GM23338 (cell line): ENCODE results near the gene JAKMIP1. TPM values are rescaled to one million over a fixed set of nuclear protein-coding genes. Genes with fewer than 3 reads are reported as not detected.

Source experiments
- ATAC-seq: fragments of 200-7000 bp; cut with Tn5 transposase; 3 replicates; pipeline ENCODE4 v1.9.1; 2020
- DNase-seq: peaks from one replicate; pipeline ENCODE4 v3.0.0-alpha.2; 2015; ENCODE audit warnings: low spot score
- H2AFZ ChIP-seq: fragments of 200-600 bp; sonication (generic); 2 replicates; pipeline ENCODE4 v1.8.0; 2016; ENCODE audit warnings: antibody characterized with exemption, mild to moderate bottlenecking, moderate library complexity
- H3F3A ChIP-seq: fragments of 200-600 bp; sonication (generic); replicated peaks from 2 replicates; pipeline ENCODE4 v1.8.0; 2017; ENCODE audit warnings: antibody characterized with exemption, mixed run types, low read depth
- H3K27ac ChIP-seq: fragments of 200-600 bp; sonication (generic); 2 replicates; pipeline ENCODE4 v1.6.1; 2016; ENCODE audit warnings: low read depth
- H3K27me3 ChIP-seq: fragments of 200-600 bp; sonication (generic); 2 replicates; pipeline ENCODE4 v1.8.0; 2016; ENCODE audit warnings: mild to moderate bottlenecking, mixed run types, moderate library complexity; ENCODE audit not compliant: insufficient read depth
- H3K36me3 ChIP-seq: fragments of 200-600 bp; sonication (generic); 2 replicates; pipeline ENCODE4 v1.8.0; 2016; ENCODE audit warnings: mild to moderate bottlenecking; ENCODE audit not compliant: insufficient read depth
- H3K4me1 ChIP-seq: fragments of 200-600 bp; sonication (generic); 2 replicates; pipeline ENCODE4 v1.8.0; 2016; ENCODE audit warnings: mild to moderate bottlenecking, moderate library complexity; ENCODE audit not compliant: insufficient read depth
- H3K4me2 ChIP-seq: fragments of 200-600 bp; sonication (generic); 2 replicates; pipeline ENCODE4 v1.7.1; 2017; ENCODE audit warnings: mixed run types
- H3K4me3 ChIP-seq: fragments of 200-600 bp; sonication (generic); 2 replicates; pipeline ENCODE4 v1.6.1; 2016; ENCODE audit warnings: mixed run types
- H3K79me2 ChIP-seq: fragments of 200-600 bp; sonication (generic); replicated peaks from 2 replicates; pipeline ENCODE4 v1.8.0; 2017; ENCODE audit warnings: mild to moderate bottlenecking; ENCODE audit not compliant: insufficient read depth
- H3K9me2 ChIP-seq: fragments of 200-600 bp; sonication (generic); 2 replicates; pipeline ENCODE4 v1.8.0; 2017; ENCODE audit not compliant: insufficient read depth
- H4K20me1 ChIP-seq: fragments of 200-600 bp; sonication (generic); replicated peaks from 2 replicates; pipeline ENCODE4 v1.8.0; 2017; ENCODE audit warnings: mild to moderate bottlenecking; ENCODE audit not compliant: insufficient read depth
- H3K27ac Mint-ChIP-seq: 2 replicates; pipeline ENCODE4 v1.8.0; 2020; ENCODE audit warnings: inconsistent platforms, mild to moderate bottlenecking, moderate library complexity, mixed read lengths
- H3K27me3 Mint-ChIP-seq: 3 replicates; pipeline ENCODE4 v1.8.0; 2022; ENCODE audit warnings: low read depth, mild to moderate bottlenecking, moderate library complexity, mixed read lengths, inconsistent platforms; ENCODE audit not compliant: insufficient read depth, poor library complexity
- H3K36me3 Mint-ChIP-seq: 3 replicates; pipeline ENCODE4 v1.8.0; 2021; ENCODE audit warnings: low read depth, mild to moderate bottlenecking, inconsistent platforms, moderate library complexity, mixed read lengths
- H3K4me1 Mint-ChIP-seq: 3 replicates; pipeline ENCODE4 v1.8.0; 2020; ENCODE audit warnings: mild to moderate bottlenecking, inconsistent platforms, mixed read lengths
- H3K4me3 Mint-ChIP-seq: 3 replicates; pipeline ENCODE4 v1.8.0; 2021; ENCODE audit warnings: moderate library complexity, mild to moderate bottlenecking, inconsistent platforms, mixed read lengths
- H3K9me3 Mint-ChIP-seq: 3 replicates; pipeline ENCODE4 v1.8.0; 2020; ENCODE audit warnings: moderate library complexity, mild to moderate bottlenecking, inconsistent platforms, mixed read lengths
- CREB1 ChIP-seq: fragments of 250-450 bp; sonication (Bioruptor Pico); IDR thresholded peaks from 2 replicates; pipeline ENCODE4 v1.5.0; 2020; ENCODE audit warnings: low read depth, mild to moderate bottlenecking, moderate library complexity
- EZH2 ChIP-seq: fragments of 200-600 bp; sonication (generic); IDR thresholded peaks from one replicate; pipeline ENCODE4 v1.8.0; 2017; ENCODE audit warnings: antibody characterized with exemption, mild to moderate bottlenecking, low read depth; ENCODE audit not compliant: unreplicated experiment
- EZH2phosphoT487 ChIP-seq: fragments of 200-600 bp; sonication (generic); IDR thresholded peaks from one replicate; pipeline ENCODE4 v1.8.1; 2018; ENCODE audit warnings: antibody characterized with exemption; ENCODE audit not compliant: unreplicated experiment
- JUNB ChIP-seq: IDR thresholded peaks from one replicate; pipeline ENCODE4 v1.6.1; 2016; ENCODE audit warnings: antibody characterized with exemption; ENCODE audit not compliant: unreplicated experiment
- NANOG ChIP-seq: IDR thresholded peaks from 2 replicates; pipeline ENCODE4 v1.6.1; 2016; ENCODE audit warnings: antibody characterized with exemption, borderline replicate concordance
- POLR2AphosphoS5 ChIP-seq: IDR thresholded peaks from 2 replicates; pipeline ENCODE4 v1.6.1; 2016; ENCODE audit warnings: antibody characterized with exemption, low read depth
- STAT1 ChIP-seq: IDR thresholded peaks from one replicate; pipeline ENCODE4 v1.6.1; 2016; ENCODE audit warnings: antibody characterized with exemption; ENCODE audit not compliant: unreplicated experiment
- ZNF114 ChIP-seq: fragments of 250-450 bp; sonication (Bioruptor Pico); IDR thresholded peaks from 2 replicates; pipeline ENCODE4 v1.5.0; 2020; ENCODE audit warnings: mild to moderate bottlenecking, moderate library complexity
- ZNF331 ChIP-seq: fragments of 250-450 bp; sonication (Bioruptor Pico); IDR thresholded peaks from 2 replicates; pipeline ENCODE4 v1.5.0; 2020; ENCODE audit warnings: low read depth, mild to moderate bottlenecking, moderate library complexity
- polyA plus RNA-seq: library from polyadenylated mRNA; unstranded; fragments of >200 nt; fragmentation: Nextera tagmentation; extraction: Ambion mirVana; gene quantifications from 2 replicates; pipeline ENCODE4 v1.2.1, GENCODE V29; 2016
- total RNA-seq: library from RNA; depleted of rRNA; stranded (reverse); fragments of >200 nt; shearing (Covaris generic); gene quantifications from 2 replicates; pipeline ENCODE4 v1.2.3, GENCODE V29; 2014
- TF ChIP-seq, protein P1 (sequence below): IDR thresholded peaks from one replicate; pipeline ENCODE4 v1.6.1; 2018; ENCODE audit warnings: antibody characterized with exemption; ENCODE audit not compliant: unreplicated experiment
- TF ChIP-seq, protein P2 (sequence below), 2 experiments: fragments of 200-600 bp in 1 of 2; sonication (generic) in 1 of 2; conservative IDR thresholded peaks; 2 replicates each; pipeline versions ENCODE4 v1.5.1 to v1.6.1; 2016 to 2017; ENCODE audit warnings: antibody characterized with exemption in 2 of 2, low read depth in 2 of 2, mild to moderate bottlenecking in 2 of 2, moderate library complexity in 1 of 2
- TF ChIP-seq, protein P3 (sequence below): fragments of 250-450 bp; sonication (Bioruptor Pico); IDR thresholded peaks from 2 replicates; pipeline ENCODE4 v1.5.0; 2020; ENCODE audit warnings: mild to moderate bottlenecking, moderate library complexity
- TF ChIP-seq, protein P4 (sequence below): IDR thresholded peaks from 2 replicates; pipeline ENCODE4 v1.6.1; 2016; ENCODE audit warnings: antibody characterized with exemption

Gene JAKMIP1
- total and polyA plus RNA-seq, 2 experiments from 2014 or later, result 4.6 to 5.1 TPM

DNA sequence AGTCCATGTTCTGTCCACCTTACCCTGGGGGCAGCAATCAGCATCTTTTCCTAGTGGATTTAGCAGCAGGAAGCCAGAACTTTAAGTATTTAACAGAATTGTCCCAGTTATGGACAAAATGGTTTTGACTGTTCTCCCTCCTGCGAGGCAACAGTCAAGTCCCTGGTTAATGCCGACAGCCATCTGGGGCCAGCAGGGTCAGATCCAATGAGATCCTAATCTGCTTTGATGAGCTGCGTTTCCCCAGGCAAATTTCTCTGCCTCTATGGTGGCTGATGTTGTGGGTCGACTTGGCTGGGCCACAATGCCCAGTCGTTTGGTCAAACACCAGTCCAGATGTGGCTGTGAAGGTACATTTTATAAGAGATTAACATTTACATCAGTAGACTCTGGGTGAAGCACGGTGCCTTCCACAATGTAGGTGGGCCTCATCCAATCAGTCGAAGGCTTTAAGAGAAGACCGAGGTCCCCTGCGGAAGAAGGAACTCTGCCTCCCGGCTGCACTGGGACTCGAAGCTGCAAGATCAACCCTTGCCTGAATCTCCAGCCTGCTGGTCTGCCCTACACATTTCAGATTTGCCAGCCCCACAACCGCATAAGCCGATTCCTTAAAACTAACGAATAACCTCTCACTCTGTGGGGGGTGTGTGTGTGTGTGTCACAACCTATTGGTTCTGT, 93.1 kb downstream of the JAKMIP1 start:
- H3K4me1 ChIP-seq, result peaks cover 17% of the 10 kb centered on the region; the same call in 1 of the 2 replicates
- Mint-ChIP-seq H3K4me1 (peaks cover 26% of the 10 kb centered on the region), H3K27me3 (peaks cover 15% of the 10 kb centered on the region), H3K27ac (no peak overlapping the region), H3K4me3 (no peak overlapping the region), H3K9me3 (peaks cover 3% of the 10 kb centered on the region; the same call in 2 of the 3 replicates), H3K36me3 (peaks cover 12% of the 10 kb centered on the region)
- no peaks in the 10 kb centered on the region for H3F3A ChIP-seq
- no peaks in the 10 kb centered on the region for H3K79me2 ChIP-seq
- ATAC-seq (no peak), DNase-seq (no peak)
- no peaks in the 10 kb centered on the region for H4K20me1 ChIP-seq
- H2AFZ ChIP-seq, result no peak overlapping the region
- H3K9me2 ChIP-seq, result no peaks in the 10 kb centered on the region
- no peaks in the 10 kb centered on the region for H3K27me3 ChIP-seq
- no peak overlapping the region for H3K27ac ChIP-seq
- H3K4me2 ChIP-seq, result no peak overlapping the region
- TF ChIP-seq, protein P1, sequence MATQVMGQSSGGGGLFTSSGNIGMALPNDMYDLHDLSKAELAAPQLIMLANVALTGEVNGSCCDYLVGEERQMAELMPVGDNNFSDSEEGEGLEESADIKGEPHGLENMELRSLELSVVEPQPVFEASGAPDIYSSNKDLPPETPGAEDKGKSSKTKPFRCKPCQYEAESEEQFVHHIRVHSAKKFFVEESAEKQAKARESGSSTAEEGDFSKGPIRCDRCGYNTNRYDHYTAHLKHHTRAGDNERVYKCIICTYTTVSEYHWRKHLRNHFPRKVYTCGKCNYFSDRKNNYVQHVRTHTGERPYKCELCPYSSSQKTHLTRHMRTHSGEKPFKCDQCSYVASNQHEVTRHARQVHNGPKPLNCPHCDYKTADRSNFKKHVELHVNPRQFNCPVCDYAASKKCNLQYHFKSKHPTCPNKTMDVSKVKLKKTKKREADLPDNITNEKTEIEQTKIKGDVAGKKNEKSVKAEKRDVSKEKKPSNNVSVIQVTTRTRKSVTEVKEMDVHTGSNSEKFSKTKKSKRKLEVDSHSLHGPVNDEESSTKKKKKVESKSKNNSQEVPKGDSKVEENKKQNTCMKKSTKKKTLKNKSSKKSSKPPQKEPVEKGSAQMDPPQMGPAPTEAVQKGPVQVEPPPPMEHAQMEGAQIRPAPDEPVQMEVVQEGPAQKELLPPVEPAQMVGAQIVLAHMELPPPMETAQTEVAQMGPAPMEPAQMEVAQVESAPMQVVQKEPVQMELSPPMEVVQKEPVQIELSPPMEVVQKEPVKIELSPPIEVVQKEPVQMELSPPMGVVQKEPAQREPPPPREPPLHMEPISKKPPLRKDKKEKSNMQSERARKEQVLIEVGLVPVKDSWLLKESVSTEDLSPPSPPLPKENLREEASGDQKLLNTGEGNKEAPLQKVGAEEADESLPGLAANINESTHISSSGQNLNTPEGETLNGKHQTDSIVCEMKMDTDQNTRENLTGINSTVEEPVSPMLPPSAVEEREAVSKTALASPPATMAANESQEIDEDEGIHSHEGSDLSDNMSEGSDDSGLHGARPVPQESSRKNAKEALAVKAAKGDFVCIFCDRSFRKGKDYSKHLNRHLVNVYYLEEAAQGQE, result no peak
- TF ChIP-seq, protein P2, sequence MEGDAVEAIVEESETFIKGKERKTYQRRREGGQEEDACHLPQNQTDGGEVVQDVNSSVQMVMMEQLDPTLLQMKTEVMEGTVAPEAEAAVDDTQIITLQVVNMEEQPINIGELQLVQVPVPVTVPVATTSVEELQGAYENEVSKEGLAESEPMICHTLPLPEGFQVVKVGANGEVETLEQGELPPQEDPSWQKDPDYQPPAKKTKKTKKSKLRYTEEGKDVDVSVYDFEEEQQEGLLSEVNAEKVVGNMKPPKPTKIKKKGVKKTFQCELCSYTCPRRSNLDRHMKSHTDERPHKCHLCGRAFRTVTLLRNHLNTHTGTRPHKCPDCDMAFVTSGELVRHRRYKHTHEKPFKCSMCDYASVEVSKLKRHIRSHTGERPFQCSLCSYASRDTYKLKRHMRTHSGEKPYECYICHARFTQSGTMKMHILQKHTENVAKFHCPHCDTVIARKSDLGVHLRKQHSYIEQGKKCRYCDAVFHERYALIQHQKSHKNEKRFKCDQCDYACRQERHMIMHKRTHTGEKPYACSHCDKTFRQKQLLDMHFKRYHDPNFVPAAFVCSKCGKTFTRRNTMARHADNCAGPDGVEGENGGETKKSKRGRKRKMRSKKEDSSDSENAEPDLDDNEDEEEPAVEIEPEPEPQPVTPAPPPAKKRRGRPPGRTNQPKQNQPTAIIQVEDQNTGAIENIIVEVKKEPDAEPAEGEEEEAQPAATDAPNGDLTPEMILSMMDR (conservative IDR thresholded peaks at IDR 0.05; ENCODE audit: low read depth in 2 of 2), result no peak
- TF ChIP-seq STAT1 (no peak), POLR2AphosphoS5 (no peak), ZNF331 (CRISPR knock-in tag) (no peak), JUNB (no peak), EZH2phosphoT487 (no peak), EZH2 (no peak), ZNF114 (CRISPR knock-in tag) (no peak), CREB1 (CRISPR knock-in tag) (no peak), NANOG (no peak)
- TF ChIP-seq, protein P3, sequence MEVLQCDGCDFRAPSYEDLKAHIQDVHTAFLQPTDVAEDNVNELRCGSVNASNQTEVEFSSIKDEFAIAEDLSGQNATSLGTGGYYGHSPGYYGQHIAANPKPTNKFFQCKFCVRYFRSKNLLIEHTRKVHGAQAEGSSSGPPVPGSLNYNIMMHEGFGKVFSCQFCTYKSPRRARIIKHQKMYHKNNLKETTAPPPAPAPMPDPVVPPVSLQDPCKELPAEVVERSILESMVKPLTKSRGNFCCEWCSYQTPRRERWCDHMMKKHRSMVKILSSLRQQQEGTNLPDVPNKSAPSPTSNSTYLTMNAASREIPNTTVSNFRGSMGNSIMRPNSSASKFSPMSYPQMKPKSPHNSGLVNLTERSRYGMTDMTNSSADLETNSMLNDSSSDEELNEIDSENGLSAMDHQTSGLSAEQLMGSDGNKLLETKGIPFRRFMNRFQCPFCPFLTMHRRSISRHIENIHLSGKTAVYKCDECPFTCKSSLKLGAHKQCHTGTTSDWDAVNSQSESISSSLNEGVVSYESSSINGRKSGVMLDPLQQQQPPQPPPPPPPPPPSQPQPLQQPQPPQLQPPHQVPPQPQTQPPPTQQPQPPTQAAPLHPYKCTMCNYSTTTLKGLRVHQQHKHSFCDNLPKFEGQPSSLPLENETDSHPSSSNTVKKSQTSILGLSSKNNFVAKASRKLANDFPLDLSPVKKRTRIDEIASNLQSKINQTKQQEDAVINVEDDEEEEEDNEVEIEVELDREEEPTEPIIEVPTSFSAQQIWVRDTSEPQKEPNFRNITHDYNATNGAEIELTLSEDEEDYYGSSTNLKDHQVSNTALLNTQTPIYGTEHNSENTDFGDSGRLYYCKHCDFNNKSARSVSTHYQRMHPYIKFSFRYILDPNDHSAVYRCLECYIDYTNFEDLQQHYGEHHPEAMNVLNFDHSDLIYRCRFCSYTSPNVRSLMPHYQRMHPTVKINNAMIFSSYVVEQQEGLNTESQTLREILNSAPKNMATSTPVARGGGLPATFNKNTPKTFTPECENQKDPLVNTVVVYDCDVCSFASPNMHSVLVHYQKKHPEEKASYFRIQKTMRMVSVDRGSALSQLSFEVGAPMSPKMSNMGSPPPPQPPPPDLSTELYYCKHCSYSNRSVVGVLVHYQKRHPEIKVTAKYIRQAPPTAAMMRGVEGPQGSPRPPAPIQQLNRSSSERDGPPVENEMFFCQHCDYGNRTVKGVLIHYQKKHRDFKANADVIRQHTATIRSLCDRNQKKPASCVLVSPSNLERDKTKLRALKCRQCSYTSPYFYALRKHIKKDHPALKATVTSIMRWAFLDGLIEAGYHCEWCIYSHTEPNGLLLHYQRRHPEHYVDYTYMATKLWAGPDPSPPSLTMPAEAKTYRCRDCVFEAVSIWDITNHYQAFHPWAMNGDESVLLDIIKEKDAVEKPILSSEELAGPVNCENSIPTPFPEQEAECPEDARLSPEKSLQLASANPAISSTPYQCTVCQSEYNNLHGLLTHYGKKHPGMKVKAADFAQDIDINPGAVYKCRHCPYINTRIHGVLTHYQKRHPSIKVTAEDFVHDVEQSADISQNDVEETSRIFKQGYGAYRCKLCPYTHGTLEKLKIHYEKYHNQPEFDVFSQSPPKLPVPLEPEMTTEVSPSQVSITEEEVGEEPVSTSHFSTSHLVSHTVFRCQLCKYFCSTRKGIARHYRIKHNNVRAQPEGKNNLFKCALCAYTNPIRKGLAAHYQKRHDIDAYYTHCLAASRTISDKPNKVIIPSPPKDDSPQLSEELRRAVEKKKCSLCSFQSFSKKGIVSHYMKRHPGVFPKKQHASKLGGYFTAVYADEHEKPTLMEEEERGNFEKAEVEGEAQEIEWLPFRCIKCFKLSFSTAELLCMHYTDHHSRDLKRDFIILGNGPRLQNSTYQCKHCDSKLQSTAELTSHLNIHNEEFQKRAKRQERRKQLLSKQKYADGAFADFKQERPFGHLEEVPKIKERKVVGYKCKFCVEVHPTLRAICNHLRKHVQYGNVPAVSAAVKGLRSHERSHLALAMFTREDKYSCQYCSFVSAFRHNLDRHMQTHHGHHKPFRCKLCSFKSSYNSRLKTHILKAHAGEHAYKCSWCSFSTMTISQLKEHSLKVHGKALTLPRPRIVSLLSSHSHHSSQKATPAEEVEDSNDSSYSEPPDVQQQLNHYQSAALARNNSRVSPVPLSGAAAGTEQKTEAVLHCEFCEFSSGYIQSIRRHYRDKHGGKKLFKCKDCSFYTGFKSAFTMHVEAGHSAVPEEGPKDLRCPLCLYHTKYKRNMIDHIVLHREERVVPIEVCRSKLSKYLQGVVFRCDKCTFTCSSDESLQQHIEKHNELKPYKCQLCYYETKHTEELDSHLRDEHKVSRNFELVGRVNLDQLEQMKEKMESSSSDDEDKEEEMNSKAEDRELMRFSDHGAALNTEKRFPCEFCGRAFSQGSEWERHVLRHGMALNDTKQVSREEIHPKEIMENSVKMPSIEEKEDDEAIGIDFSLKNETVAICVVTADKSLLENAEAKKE (CRISPR knock-in tag), result no peak
- TF ChIP-seq, protein P4, sequence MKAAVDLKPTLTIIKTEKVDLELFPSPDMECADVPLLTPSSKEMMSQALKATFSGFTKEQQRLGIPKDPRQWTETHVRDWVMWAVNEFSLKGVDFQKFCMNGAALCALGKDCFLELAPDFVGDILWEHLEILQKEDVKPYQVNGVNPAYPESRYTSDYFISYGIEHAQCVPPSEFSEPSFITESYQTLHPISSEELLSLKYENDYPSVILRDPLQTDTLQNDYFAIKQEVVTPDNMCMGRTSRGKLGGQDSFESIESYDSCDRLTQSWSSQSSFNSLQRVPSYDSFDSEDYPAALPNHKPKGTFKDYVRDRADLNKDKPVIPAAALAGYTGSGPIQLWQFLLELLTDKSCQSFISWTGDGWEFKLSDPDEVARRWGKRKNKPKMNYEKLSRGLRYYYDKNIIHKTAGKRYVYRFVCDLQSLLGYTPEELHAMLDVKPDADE, result no peak
- no peak overlapping the region for H3K4me3 ChIP-seq
- no peaks in the 10 kb centered on the region for H3K36me3 ChIP-seq
